GM21529 (cell line): ENCODE measurements around the gene POLD2.

ENCODE experiments used
- ATAC-seq: cut with Tn5 transposase; IDR thresholded peaks from one replicate; pipeline ENCODE4 v1.9.1; 2021; ENCODE audit not compliant: unreplicated experiment

Gene POLD2

DNA sequence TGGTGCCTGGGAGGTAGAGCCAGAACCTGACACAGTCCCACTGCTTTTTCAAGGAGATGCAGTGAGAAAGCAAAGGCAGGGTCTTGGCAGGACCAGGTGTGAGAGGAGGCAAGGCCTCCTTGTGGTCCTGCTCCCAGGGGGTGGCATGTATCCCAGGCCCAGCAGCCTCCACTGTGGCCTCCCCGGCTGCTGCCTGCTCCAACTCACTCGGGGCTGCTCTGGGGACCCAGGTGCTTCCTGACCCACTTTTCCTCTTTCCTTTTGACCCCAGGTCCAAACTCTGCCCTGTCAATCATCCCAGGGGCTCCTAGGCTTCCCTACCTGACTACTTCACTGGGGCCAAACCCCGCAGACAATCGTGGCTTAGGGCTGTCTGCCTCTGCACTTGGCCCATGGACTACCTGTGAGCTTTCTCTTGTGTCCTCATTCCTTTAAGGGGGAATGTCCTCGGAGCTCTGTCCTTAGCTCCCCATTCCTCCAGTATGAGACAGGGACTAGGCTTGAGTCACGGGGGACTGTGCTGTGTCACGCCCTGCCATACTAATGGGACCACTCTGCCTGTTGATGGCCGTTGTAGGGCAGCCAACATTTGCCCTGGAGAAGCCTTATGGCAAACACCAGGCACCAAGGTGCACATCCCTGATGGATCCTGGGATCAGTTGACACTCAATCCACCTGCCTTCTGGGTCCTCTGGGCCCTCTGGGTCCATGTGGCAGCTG, 20.3 kb downstream of the POLD2 start:
- ATAC-seq = no peak

- ATAC-seq = no peak
These were observed 21.1 kb downstream of the POLD2 start for GRCh38 chr7:44101966-44102845.

GRCh38 chr7:44101303-44101965, 21.9 kb downstream of the POLD2 start:
- ATAC-seq = no peak

- ATAC-seq = no peak
These were observed 22.7 kb downstream of the POLD2 start for GRCh38 chr7:44100458-44101302.

DNA sequence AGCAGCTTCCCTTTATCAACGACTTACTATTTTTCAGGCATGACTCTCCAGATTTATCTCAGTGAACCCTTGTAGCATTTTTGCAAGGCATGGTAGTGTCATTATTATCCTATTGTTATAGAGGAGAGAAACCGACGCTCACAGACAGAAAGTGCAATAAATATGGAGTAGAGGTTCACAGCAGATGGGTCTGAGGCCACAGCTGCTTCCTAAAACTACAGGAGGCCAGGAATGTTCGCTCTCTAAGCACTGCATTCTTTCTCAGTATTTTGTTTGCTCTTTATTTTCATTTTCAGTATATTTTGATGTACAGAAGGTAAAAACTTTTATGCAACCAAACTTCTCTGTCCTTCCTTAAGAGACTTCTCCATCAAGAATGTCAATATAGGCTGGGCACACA, 23.7 kb downstream of the POLD2 start:
- no peak for ATAC-seq

DNA sequence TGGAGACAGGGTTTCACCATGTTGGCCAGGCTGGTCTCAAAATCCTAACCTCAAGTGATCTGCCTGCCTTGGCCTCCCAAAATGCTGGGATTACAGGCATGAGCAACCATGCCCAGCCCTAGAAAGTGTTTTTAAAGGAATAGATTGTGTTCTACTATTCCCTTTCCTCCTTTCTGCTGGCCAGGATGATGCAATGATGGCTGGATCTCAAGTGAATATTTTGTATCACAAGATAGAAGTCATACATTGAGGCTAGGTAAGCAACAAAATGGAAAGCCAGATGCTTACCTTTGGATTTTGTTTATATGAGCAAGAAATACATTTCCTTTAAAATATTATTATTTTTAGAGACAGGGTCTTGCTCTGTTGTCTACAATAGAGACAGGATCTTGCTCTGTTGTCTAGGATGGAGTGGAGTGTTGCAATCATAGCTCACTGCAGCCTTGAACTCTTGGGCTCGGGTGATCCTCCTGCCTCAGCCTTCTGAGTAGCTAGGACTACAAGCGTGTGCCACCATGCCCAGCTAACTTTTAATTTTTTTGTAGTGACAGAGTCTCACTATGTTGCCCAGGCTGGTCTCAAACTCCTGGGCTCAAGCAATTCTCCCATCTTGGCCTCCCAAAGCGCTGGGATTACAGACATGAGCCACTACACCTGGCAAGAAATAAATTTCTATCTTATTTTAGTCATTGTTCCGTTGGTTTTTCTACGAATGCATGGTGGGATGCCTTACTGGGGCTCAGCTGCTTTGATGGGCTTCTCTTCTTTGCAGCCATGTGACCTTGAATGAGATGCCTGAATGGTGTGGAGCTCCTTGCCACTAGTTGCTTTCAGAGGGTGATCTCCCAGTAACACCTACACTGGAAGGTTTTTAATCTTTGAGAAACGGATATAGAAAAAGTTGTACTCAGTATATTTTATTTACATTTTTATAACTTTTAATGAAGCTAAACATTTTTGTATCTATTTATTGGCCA, 25.0 kb downstream of the POLD2 start:
- no peak for ATAC-seq

GRCh38 chr7:44097064-44097932, 26.1 kb downstream of the POLD2 start:
- ATAC-seq = peak; percentile 76

- ATAC-seq = no peak
These were observed 26.9 kb downstream of the POLD2 start for GRCh38 chr7:44096326-44096881.

- no peak for ATAC-seq
These were observed 27.6 kb downstream of the POLD2 start for GRCh38 chr7:44095781-44096180.

- ATAC-seq = no peak
These were observed 28.3 kb downstream of the POLD2 start for GRCh38 chr7:44094883-44095592.

- no peak for ATAC-seq
These were observed 29.0 kb downstream of the POLD2 start for GRCh38 chr7:44094365-44094764.

DNA sequence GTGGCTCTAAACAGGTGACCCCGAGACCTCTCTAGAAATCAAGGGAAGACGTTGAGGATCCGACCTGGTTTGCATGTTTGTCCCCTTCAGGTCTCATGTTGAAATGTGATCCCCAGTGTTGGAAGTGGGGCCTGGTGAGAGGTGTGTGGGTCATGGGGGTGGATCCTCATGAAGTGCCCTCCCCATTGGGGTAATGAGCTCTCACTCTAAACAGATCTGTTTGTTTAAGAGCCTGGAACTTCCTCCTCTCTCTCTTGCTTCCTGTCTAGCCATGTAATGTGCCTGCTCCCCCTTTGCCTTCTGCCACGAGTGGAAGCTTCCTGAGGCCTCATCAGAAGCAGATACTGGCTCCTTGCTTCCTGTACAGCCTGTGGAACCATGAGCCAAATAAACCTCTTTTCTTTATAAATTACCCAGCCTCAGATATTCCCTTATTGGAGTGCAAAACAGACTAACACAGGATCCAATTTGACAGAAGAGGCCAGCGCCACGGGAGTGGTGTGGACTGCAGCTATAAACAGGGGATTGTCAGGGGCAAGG, 30.2 kb downstream of the POLD2 start:
- no peak for ATAC-seq

- no peak for ATAC-seq
These were observed 35.2 kb downstream of the POLD2 start for GRCh38 chr7:44087911-44088838.

DNA sequence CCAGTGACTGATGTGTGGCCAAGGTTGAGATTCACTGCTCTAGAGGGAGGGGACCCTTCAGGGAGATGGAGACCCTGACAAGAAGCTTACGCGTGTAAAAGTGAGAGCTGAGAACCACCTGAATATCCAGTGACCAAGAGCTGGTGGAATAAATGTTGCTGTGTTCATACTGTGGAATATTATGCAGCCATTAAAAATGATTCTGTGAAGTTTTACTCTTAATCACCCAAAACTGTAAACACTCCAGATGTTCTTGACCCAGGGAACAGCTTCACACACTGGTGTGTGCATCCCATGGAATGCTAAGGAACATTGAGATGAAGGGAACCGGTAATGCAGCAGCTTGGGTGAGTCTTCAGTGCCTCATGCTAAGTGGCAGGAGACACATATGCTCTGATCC, 36.7 kb downstream of the POLD2 start:
- no peak for ATAC-seq

GRCh38 chr7:44085546-44085945, 37.8 kb downstream of the POLD2 start:
- no peak for ATAC-seq

DNA sequence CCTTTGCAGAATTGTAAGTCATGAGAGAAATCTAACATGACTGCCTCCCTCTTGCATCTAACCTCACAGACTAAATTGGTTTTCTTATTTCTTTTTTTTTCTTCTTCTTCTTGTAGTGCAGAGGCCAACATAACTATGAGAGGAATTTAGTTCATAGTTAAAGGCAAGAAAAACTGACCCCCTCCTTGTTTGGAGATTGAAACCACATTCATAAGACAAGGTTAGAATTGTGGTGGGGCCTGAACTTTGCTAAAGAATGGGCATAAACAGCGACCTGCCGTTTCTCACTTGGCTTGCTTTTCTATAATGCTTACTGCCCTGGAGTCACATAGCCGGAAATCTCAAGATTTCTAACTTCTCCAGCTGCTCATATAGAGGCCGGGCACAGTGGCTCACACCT, 38.6 kb downstream of the POLD2 start:
- no peak for ATAC-seq
